ENCODE data around the gene CLEC10A.
"Not testable (repeated sequence)": the region's sequence is repeated elsewhere in the genome, so short reads cannot be mapped to it uniquely, and the experiment has no call there.

Gene CLEC10A, protein sequence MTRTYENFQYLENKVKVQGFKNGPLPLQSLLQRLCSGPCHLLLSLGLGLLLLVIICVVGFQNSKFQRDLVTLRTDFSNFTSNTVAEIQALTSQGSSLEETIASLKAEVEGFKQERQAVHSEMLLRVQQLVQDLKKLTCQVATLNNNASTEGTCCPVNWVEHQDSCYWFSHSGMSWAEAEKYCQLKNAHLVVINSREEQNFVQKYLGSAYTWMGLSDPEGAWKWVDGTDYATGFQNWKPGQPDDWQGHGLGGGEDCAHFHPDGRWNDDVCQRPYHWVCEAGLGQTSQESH

DNA sequence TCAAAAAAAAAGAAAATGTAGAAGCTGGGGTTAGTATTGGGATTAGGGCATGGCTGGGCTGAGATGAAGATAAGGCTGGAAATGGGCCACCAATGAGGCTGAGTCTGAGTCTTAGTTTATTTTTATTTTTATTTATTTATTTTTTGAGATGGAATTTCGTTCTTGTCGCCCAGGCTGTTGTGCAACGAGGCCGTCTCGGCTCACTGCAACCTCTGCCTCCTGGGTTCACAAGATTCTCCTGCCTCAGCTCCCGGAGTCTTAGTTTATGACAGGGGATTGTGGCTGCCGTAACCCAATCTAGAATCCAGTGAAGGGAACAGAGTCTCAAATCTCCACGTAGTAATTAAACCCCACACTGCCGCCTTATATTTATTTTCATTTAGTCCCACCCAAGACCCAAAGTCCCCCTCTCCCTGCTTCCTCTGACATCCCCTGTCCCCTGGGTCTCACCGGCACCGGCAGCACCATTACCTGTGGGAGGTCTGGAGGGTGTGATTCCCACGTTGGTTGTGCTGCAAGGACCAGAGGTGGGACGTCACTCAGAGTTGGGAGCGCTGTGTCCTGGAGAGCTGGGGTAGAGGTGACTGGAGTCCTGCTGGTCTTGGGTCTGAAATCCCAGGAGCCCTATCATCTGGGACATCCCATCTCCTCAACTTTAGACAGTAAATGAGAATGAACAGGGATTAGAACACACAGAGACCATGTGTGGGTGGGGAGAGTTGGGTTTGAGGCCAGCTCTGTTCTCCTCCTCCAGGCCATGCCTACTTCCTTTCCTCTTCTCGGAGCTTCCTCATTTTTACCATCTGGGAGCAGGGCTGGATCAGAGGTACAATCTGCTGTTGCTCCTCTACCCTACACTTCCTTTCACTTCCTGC lies at the start of gene CLEC10A:
Gene CLEC10A, minus strand, starts transcription at position 671 of the 875 bp plus-strand sequence. CDS start 1,439 bp downstream, outside the sequence.
- no peak for DNase-seq

GRCh38 chr17:7129311-7129710 lies 49.3 kb upstream of the CLEC10A start:
- DNase-seq = no peak

GRCh38 chr17:7128160-7128559 lies 48.1 kb upstream of the CLEC10A start:
- DNase-seq = no peak

DNA sequence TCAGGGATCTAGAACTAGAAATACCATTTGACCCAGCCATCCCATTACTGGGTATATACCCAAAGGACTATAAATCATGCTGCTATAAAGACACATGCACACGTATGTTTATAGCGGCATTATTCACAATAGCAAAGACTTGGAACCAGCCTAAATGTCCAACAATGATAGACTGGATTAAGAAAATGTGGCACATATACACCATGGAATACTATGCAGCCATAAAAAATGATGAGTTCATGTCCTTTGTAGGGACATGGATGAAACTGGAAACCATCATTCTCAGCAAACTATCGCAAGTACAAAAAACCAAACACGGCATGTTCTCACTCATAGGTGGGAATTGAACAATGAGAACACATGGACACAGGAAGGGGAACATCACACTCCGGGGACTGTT lies 47.5 kb upstream of the CLEC10A start:
- not testable (repeated sequence) for DNase-seq

GRCh38 chr17:7126386-7126785 lies 46.3 kb upstream of the CLEC10A start:
- DNase-seq = not testable (repeated sequence)

- DNase-seq = no peak
Measured at GRCh38 chr17:7124923-7125322, 44.9 kb upstream of the CLEC10A start.

DNA sequence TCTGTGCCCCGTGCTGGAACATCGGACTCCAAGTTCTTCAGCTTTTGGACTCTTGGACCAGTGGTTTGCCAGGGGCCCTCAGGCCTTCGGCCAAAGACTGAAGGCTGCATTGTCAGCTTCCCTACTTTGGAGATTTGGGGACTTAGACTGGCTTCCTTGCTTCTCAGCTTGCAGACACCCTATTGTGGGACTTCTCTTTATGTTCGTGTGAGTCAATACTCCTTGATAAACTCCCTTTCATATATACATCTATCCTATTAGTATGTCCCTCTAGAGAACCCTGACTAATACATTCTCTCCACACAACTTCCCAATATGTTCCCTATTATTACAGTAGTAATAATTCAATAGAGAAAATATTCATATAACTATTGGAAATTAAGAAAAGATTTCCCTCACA lies 43.8 kb upstream of the CLEC10A start:
- no peak for DNase-seq

DNA sequence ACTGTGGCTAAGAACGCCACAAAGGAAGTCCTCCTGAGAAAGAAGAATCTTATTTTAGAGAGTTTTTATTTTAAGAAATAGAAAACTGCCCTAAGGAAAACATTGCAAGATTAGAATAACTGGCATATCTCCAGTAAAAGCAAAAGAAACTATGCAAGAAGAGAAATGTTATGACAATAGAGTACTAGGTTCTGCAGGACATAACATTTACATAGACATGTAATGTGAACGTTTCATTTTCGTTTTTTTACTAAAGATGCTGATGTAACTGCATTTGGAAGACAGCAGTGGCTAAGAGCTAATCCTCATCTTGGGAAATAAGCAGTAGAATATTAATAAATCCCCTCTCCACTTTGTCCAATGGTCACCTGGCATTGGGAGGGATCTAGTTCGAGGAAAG lies 42.3 kb upstream of the CLEC10A start:
- no peak for DNase-seq

- not testable (repeated sequence) for DNase-seq
Measured at GRCh38 chr17:7120635-7121034, 40.6 kb upstream of the CLEC10A start.

DNA sequence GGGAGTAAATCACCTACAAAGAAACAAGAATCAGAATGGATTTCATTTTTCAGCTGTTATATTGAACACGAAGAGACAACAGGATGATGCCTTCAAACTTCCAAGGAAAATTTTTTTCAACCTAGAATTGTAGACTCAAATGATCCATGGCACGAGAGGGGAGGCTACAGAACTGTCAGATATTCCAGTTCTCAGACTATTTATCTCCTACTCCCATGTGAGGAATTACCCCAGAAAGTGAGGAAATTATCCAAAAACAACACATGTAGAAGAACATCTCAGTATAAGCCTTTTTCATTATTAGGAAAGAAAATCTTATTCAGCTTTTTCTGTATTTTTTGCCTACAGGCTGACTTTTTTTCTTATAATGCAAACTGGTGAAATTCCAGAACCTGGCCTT lies 40.1 kb upstream of the CLEC10A start:
- no peak for DNase-seq

- DNase-seq = no peak
Measured at GRCh38 chr17:7119314-7119713, 39.3 kb upstream of the CLEC10A start.

- no peak for DNase-seq
Measured at GRCh38 chr17:7114875-7115614, 35.0 kb upstream of the CLEC10A start.

GRCh38 chr17:7114241-7114874 lies 34.3 kb upstream of the CLEC10A start, which contains the start of gene ASGR2:
Gene ASGR2 (minus strand): TSS chr17:7114822. CDS start chr17:7114240, 582 bp downstream.
- DNase-seq = no peak

- DNase-seq = no peak
Measured at GRCh38 chr17:7113273-7114071, 33.4 kb upstream of the CLEC10A start.

DNA sequence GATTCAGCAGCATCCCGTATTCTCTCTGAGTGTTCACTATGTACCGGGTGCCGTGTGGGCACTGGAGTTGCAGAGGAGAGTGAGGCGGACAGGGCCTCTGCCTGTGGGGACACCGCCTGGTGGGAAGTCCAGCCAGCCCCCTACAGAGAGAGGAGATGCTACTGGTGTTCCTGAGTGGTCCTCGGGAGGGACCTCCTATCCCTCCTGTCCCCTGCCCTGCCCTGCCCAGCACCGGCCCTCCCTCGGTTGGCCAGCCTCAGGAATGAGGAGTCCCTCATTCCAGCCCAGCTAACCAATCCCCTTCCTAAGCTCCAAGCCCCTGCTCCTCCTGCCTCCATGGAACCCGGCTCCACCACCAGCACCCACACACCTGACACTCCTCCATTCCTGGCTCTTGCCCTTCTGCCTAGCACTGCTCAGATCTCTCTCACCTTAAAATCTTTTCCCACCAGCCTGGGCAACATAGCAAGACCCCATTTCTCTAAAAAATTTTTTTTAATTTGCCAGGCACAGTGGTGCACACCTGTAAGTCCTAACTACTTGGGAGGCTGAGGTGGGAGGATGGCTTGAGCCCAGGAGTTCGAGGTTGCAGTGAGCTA lies 32.6 kb upstream of the CLEC10A start:
- no peak for DNase-seq

DNA sequence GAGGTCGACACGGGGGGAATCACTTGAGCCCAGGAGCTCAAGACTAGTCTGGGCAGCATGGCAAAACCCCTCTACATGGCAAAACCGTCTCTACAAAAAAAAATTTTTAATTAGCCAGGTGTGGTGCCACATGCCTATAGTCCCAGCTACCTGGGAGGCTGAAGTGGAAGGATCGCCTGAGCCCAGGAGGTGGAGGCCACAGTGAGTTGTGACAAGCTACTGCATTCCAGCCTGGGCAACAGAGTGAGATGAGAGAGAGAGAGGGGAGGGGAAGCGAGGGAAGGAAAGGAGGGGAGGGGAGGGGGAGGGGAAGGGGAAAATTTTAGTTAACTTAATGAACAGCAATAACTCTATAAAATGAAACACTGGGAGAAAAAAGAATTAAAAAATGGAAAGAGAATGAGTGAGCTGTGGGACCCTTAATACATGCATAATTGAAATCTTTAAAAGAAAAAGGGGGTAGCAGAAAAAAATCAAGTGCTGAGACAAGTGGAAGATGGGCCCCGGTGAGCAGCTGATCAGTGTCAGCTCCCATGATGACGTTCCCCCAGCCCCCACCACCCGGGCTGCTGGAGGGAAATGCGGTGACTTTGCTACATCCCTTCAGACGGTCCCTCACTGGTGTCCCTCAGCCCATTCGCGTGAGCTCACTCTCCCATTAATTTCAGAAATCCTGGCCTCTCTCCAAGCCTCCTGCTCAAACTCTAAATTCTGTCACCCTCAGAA lies 31.9 kb upstream of the CLEC10A start:
- no peak for DNase-seq

DNA sequence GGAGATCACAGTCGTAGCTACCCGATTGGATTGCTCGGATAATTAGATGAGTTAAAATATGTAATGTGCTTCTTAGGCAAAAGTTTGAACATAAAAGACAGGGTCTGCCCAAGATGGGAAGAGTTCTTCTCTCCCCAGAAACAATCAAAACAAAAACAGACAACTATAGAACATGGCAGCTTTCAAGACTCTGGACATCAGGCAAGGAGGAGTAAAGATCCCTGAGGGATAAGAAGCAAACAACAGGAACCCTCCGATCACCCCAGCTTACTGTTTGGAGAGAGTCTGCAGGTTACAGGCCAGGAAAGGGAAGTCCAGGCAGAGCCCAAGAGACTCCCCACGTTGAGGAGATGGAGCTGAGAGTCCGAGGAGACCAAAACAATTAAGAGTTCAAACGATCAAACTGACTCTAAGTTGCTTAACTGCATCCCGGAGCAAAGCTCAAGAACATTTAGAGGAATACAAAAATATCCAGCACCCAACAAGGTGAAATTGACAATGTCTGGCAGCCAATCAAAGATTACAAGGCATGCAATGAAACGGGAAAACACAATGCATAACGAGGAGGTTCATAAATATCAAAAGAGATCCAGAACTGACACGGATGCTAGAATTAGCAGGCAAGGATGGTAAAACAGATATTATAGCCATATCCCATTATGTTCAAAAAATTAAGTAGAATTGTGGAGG lies 30.7 kb upstream of the CLEC10A start:
- DNase-seq = no peak

DNA sequence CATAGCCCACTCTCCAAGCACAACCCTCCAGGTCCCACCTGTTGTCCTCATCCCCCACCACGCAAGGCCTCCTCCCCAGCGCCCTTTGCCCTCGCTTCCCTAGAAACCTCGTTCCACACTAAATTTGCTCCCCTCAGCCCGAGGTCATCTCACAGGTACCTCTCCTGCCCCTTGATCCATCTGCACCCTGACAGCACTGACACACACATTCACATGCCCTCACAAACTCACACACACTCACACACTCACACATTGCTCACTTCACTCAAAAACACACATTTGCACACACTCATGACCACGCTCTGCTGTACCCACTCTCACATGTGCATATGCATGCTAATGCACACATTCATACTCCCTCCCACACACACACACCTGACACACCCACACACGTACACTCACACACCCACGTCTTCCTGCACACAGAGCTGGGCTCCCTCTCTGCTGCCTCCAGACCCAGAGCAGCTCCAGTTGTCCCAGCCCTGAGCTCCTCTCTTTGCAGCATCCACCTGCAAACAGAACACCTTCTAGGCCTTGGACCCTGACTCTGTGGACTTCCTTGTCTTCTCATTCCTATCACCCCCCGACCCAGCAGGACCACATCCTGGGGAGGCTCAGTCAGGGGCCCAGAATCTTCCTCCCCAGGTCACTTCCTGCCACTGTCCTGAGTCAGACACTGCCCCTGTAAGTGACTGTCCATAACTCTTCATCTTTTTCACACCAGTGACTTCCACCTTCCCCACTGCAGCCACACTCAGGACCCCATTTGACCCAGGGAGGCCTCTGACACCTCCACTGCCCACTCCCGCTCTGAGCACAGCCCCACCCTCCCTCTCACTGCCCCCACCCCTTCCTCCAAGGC lies 29.6 kb upstream of the CLEC10A start:
- no peak for DNase-seq

GRCh38 chr17:7108981-7109380 lies 28.9 kb upstream of the CLEC10A start:
- no peak for DNase-seq

All from NCI-H1436 treated with DMSO at 0.1 percent for 48 hours (cell line).